Stimulated activated CD4-positive, alpha-beta T cell treated with anti-CD3 and anti-CD28 coated beads, Interleukin-2, amount 100 ng/mL, for 48 hours (primary cell): ENCODE data around the gene MRPS34.
"Not testable (repeated sequence)": the region's sequence is repeated elsewhere in the genome, so short reads cannot be mapped to it uniquely, and the experiment has no call there.

ENCODE experiments used
- DNase-seq, 2 donors: peaks; one replicate each; pipeline ENCODE4 v3.0.0-alpha.2; 2020

The MRPS34 gene

DNA sequence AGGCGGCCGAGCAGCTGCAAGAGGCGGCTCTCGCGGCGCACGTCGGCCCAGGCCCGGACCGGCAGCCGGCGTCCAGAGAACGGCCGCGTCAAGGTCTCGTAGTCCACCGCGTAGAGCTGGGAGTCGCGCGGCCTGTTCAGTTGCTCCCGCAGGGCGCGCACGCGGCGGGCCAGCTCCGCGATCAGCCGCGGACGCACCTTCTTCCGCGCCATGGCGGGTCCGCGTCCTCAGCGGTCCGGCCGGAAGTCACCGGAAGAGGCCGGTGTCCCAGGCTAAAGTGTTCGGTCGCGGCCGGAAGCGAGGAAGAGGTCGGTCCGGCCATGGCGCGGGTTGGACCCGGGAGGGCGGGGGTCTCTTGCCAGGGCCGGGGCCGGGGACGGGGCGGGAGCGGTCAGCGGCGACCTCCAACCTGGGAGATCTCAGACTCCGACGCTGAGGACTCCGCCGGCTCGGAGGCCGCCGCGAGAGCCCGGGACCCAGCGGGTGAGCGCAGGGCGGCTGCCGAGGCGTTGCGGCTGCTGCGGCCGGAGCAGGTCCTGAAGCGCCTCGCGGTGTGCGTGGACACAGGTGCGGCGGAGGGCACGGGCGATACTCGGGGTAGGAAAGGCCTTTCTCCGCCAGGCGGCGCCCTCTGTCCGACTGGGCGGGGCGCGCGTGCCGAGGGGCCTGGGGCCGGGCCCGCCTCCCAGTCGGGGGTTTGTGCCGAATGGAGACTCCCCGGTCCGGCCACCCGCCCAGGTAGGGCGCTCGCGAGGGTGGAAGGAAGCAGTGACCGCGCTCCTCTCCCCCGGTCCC is at the start of gene MRPS34:
Gene MRPS34, minus strand, starts transcription at position 227 of the 795 bp plus-strand sequence. Its CDS starts 15 bp downstream, at position 212.
- peak; percentile 78 to 80 for DNase-seq

GRCh38 chr16:1821861-1822611 is 49.1 kb upstream of the MRPS34 start:
- DNase-seq = no peak

DNA sequence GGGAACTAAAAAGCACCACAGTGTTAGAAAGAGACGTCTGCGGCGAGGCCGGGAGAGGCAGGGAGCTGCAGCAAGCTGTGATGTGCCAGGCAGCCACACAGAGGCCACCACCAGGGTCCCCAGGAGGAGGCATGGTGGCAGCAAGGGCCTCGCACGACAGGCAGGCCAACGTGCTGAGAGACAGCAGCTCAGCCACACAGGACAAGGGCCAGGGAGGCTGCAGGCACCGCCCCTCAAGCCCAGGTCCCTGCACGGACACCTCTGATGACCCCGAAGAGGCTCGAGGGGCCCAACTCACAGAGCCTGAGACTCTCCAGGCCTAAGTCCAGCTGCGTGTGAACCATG is 48.0 kb upstream of the MRPS34 start:
- DNase-seq = no peak

- no peak for DNase-seq
Measured at GRCh38 chr16:1820096-1820945, 47.4 kb upstream of the MRPS34 start.

DNA sequence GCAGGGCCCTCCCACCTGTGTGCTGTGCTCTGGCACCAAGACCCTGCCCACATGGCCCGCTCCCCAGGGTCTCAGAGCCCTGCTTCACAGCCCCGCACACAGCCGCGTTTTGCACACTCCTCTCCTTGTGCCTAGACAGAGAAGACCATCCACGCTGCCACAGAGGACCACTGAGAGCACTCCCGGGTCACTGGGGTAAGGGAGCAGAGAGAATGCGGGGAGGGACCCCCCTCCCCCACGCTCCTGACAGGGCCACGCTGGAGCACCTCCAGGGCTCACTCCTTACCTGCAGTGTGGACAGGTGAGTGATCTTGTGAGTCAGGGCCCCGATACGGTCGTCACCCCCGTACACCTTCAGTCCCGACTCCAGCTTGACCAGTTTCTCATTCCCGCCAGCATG is 46.7 kb upstream of the MRPS34 start:
- DNase-seq = no peak

DNA sequence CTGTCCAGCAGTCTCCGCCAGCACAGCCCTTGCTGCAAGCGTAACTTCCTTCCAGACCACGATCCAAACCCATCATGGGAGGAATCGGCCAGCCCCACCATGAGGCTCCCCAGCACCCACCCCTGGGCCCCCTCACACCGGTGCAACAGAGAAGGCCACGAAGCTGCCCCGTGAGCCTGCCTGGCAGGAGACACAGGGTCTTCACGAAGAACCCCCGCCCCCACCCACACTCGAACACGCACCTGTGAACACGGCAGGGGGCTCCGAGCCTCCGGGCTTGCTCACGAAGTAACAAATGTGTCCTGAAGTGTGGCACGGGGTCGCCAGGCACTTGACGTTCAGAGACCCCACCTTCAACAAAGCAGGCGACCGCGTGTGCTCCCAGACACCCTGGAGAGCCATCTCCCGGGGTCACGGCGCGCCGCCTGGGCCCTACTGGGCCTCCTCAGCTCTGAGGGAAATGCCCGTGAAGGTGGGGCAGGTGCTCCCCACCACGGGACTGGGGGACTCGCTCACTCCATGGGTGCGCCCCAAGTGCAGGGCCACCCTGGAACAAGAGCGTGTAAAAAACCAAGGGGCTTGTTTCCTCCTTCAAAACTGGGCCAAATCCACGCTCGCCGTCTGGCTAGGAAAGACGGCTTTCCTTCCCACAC is 46.1 kb upstream of the MRPS34 start:
- no peak for DNase-seq

- DNase-seq = no peak
Measured at GRCh38 chr16:1818204-1818872, 45.4 kb upstream of the MRPS34 start.

- DNase-seq = no peak
Measured at GRCh38 chr16:1817716-1818115, 44.8 kb upstream of the MRPS34 start.

DNA sequence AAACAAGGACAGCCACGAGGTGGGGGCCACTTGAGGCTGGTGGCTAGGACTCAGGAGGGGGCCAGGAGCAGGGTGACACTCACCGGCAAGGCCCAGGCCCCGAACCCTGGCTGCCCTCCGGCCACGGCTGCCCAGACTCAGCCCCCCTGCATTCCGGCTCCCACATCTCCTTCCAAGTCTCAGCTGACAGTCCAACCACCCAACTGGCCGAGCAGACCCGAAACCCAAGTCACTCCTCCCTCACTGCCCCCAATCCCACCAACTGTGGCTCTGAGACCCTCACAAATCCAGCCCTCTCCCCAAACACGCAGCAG is 44.3 kb upstream of the MRPS34 start:
- no peak for DNase-seq

GRCh38 chr16:1816396-1817275 is 43.7 kb upstream of the MRPS34 start:
- no peak for DNase-seq

DNA sequence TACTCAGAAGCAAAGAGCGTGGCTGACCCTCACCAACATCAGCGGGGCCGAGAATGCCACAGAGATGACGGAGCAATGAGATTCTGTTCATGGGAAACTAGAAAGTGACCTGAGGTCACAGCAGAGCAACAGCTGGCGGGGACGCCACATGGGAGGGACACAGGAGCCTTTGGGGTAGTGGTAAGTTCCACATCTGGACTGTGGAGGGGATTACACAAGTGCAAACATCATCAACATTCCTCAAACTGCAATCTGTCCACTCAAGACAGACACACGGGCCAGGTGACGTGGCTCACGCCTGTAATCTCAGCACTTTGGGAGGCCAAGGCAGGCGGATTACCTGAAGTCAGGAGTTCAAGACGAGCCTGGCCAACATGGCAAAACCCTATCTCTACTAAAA is 42.5 kb upstream of the MRPS34 start:
- DNase-seq = no peak

GRCh38 chr16:1812732-1813163 is 39.8 kb upstream of the MRPS34 start:
- peak; percentile 43 to 54 for DNase-seq

DNA sequence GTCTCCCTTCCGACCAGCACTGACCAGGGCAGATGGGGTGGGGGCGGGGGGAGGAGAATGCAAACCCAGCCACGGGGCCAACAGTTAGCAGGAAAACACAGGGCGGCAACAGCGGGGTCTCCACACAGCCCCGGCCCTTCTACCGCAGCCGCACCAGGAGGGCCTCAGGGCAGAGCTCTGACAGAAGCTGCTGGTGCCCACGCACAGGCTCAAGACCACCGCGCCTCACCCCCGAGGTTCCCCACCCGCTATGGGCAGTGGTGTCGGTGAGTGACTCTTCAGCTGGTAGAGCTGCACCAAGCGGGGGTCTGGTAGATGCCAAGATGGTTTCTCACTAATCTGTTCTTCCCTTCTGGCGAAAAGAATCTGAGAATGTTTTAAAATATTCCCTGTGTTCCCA is 37.6 kb upstream of the MRPS34 start:
- no peak for DNase-seq

- no peak for DNase-seq
Measured at GRCh38 chr16:1810106-1810505, 37.2 kb upstream of the MRPS34 start.

- DNase-seq = no peak
Measured at GRCh38 chr16:1809281-1809801, 36.4 kb upstream of the MRPS34 start.

DNA sequence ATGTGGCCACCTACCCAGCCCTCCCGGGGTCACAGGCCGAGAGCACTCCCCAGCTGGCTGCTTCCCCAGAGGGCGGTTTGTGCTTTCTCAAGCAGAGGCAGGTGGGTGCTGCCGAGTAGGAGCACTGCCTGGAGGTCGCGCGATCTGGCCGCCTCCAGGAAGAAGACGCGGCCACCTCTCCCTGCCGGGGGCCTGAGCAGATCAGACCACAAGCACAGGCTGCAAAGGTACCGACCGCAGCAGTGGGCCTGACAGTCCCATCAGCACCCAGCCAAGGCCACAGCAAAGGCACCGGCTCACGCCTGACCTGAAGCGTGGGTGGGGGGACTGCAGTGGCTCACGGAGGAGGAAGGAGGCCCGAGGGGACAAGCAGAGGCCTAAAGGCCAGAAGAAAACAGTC is 35.8 kb upstream of the MRPS34 start:
- no peak for DNase-seq

DNA sequence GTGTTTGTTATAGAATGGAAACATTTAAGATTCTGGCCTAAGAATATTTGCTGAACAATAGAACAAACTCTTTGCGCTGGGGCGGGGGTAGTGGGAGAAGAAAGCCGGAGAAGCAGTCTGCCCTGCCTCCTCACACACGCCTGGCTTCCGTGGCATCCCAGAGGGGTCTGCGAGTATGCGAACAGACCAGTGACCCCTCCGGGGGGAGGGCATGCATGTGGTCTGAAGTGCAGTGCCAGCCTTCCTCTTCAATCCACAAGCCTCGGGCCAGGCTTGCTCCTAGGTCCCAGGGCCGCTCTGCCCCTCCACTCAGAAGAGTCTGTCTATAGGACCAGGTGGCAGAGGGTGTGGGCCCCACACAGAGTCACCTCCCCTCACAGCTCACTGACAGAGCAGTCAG is 34.7 kb upstream of the MRPS34 start:
- DNase-seq = no peak

DNA sequence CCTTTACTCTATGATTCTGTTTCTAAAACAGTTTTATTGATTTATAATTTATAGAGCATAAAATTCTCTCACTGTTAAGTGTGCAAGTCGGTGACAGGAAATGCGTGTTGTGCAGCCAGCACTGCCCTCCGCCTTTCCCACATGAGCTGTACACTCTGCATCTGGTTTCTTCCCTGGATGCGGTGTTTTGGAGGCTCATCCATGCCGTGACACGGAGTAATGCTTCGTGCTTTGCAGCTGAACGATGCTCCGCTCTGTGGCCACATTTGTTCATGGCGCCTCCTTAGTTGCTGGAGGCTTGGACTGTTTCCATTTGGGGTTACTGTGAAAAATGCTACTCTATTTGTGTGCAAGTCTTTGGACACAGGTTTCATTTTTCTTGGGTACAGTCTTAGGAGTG is 27.8 kb upstream of the MRPS34 start:
- DNase-seq = no peak

DNA sequence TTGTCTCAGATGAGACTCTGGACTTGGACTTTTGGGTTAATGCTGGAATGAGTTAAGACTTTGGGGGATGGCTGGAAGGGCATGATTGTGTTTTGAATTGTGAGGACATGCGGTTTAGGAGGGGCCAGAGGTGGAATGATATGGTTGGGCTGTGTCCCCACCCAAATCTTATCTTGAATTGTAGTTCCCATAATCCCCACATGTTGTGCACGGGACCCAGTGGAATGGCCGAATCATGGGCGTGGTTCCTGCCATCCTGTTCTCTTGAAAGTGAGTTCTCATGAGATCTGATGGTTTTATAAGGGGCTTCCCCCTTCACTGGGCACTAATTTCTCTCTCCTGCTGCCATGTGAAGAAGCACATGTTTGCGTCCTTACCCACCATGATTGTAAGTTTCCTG is 26.3 kb upstream of the MRPS34 start:
- not testable (repeated sequence) for DNase-seq

GRCh38 chr16:1794908-1795666 is 22.2 kb upstream of the MRPS34 start:
- no peak for DNase-seq
